Measurements from ENCODE around the gene IQGAP1.
"Not testable (repeated sequence)": the region's sequence is repeated elsewhere in the genome, so short reads cannot be mapped to it uniquely, and the experiment has no call there.

IQGAP1 gene

GRCh38 chr15:90523373-90523772 is 135.3 kb downstream of the IQGAP1 start:
- no peak for TF ChIP-seq CTCF (IDR thresholded peaks at IDR 0.05)

GRCh38 chr15:90524018-90524803 is 136.2 kb downstream of the IQGAP1 start:
- not testable (repeated sequence) for H3K36me3 ChIP-seq; H3K27ac ChIP-seq; H3K4me3 ChIP-seq (ENCODE audit: low read depth in 1 of 2, low read length in 1 of 2); H3K9me3 ChIP-seq; H3K4me1 ChIP-seq (ENCODE audit: control insufficient read depth in 1 of 2, insufficient read depth in 1 of 2, low read depth in 1 of 2, low read length in 1 of 2)
- peaks cover 38% of the 10 kb centered on the region for H3K27me3 ChIP-seq

More at GRCh38 chr15:90523373-90523772, 135.3 kb downstream of the IQGAP1 start:
- H3K4me1 ChIP-seq (ENCODE audit: control insufficient read depth in 1 of 2, insufficient read depth in 1 of 2, low read depth in 1 of 2, low read length in 1 of 2) = no peaks in the 10 kb centered on the region
- H3K36me3 ChIP-seq = no peaks in the 10 kb centered on the region
- no peaks in the 10 kb centered on the region for H3K9me3 ChIP-seq
- peaks cover 33% of the 10 kb centered on the region for H3K27me3 ChIP-seq
- H3K27ac ChIP-seq = no peak overlapping the region
- H3K4me3 ChIP-seq (ENCODE audit: low read depth in 1 of 2, low read length in 1 of 2) = no peak overlapping the region

GRCh38 chr15:90529011-90529370 is 140.9 kb downstream of the IQGAP1 start:
- H3K27me3 ChIP-seq = peaks cover 74% of the 10 kb centered on the region
- no peak overlapping the region for H3K27ac ChIP-seq
- H3K4me1 ChIP-seq (ENCODE audit: control insufficient read depth in 1 of 2, insufficient read depth in 1 of 2, low read depth in 1 of 2, low read length in 1 of 2) = peaks cover 11 to 12% of the 10 kb centered on the region in 2 experiments
- no peaks in the 10 kb centered on the region for H3K9me3 ChIP-seq
- peak overlapping the region; percentile 66 to 80 for H3K4me3 ChIP-seq (ENCODE audit: low read depth in 1 of 2, low read length in 1 of 2)
- no peaks in the 10 kb centered on the region for H3K36me3 ChIP-seq
- no peak for TF ChIP-seq CTCF (IDR thresholded peaks at IDR 0.05)

- H3K36me3 ChIP-seq = no peaks in the 10 kb centered on the region
Measured at GRCh38 chr15:90529371-90530249, 141.6 kb downstream of the IQGAP1 start, which contains the start of gene CRTC3. TSS of gene CRTC3 (plus strand) at chr15:90529923. CDS start at chr15:90530072, 149 bp downstream.

GRCh38 chr15:90530250-90531051 is 142.4 kb downstream of the IQGAP1 start:
- no peak for TF ChIP-seq CTCF (IDR thresholded peaks at IDR 0.05)
- Histone ChIP-seq H3K27me3 (peaks cover 82% of the 10 kb centered on the region), H3K27ac (peak overlapping the region; percentile 66), H3K36me3 (no peaks in the 10 kb centered on the region), H3K4me1 (ENCODE audit: control insufficient read depth in 1 of 2, insufficient read depth in 1 of 2, low read depth in 1 of 2, low read length in 1 of 2) (peaks cover 11 to 12% of the 10 kb centered on the region in 2 experiments), H3K4me3 (ENCODE audit: low read depth in 1 of 2, low read length in 1 of 2) (peak overlapping the region; percentile 66 to 80), H3K9me3 (no peaks in the 10 kb centered on the region)

More at GRCh38 chr15:90529371-90530249, 141.6 kb downstream of the IQGAP1 start, which contains the start of gene CRTC3:
- Histone ChIP-seq H3K27me3 (peaks cover 80% of the 10 kb centered on the region), H3K4me1 (ENCODE audit: control insufficient read depth in 1 of 2, insufficient read depth in 1 of 2, low read depth in 1 of 2, low read length in 1 of 2) (peaks cover 11 to 12% of the 10 kb centered on the region in 2 experiments), H3K4me3 (ENCODE audit: low read depth in 1 of 2, low read length in 1 of 2) (peak within 1 kb of the TSS; percentile 66 to 80), H3K9me3 (no peaks in the 10 kb centered on the region), H3K27ac (peak within 1 kb of the TSS; percentile 66)
- TF ChIP-seq CTCF (IDR thresholded peaks at IDR 0.05) = no peak

All from neutrophil (primary cell).